B cell (primary cell): ENCODE results near the gene TF. TPM values are rescaled to one million over a fixed set of nuclear protein-coding genes. Genes with fewer than 3 reads are reported as not detected.

Experiments
- ATAC-seq: fragments of 200-7000 bp; cut with Tn5 transposase; one replicate; pipeline ENCODE4 v1.10.0; 2021; ENCODE audit warnings: low read depth, mild to moderate bottlenecking, moderate number of reproducible peaks, moderate library complexity
- CTCF ChIA-PET: fragments of 350-600 bp; sonication (Branson Sonifier 250); formaldehyde crosslinking; loops from one replicate; lab custom pipeline; 2021; ENCODE audit warnings: antibody characterized with exemption, inconsistent platforms; lab: Charles Lee
- POLR2A ChIA-PET: fragments of 350-600 bp; sonication (Branson Sonifier 250); formaldehyde crosslinking; loops from one replicate; lab custom pipeline; 2021; ENCODE audit warnings: antibody characterized with exemption; lab: Charles Lee
- DNase-seq: peaks from one replicate; pipeline ENCODE4 v3.0.0; 2013
- H2AFZ ChIP-seq: 2 replicates; pipeline ENCODE4 v1.6.1; 2012; ENCODE audit warnings: mild to moderate bottlenecking, low read depth, low read length; ENCODE audit not compliant: insufficient read depth, poor library complexity, severe bottlenecking
- H3K27ac ChIP-seq, 2 donors: 1 replicate in 1 of 2; 2 replicates in 1 of 2; pipeline ENCODE4 v1.5.1; 2012 to 2013; ENCODE audit warnings: low read length in 2 of 2, mild to moderate bottlenecking in 2 of 2, moderate library complexity in 1 of 2
- H3K27me3 ChIP-seq, 4 experiments: fragments of 200-600 bp in 1 of 4; sonication (generic) in 1 of 4; replicated peaks in 1 of 4; 1 replicate in 2 of 4; 2 replicates in 2 of 4; pipeline versions ENCODE4 v1.6.1 to v1.7.0; 2013 to 2016; ENCODE audit warnings: low read length in 3 of 4, mild to moderate bottlenecking in 2 of 4, mixed read lengths in 1 of 4, moderate library complexity in 1 of 4; ENCODE audit not compliant: insufficient read depth in 4 of 4, control insufficient read depth in 3 of 4; ENCODE audit errors: control extremely low read depth in 1 of 4
- H3K36me3 ChIP-seq, 2 experiments: replicated peaks in 1 of 2; 1 replicate in 1 of 2; 2 replicates in 1 of 2; pipeline versions ENCODE4 v1.6.1 to v1.7.1; 2013; ENCODE audit warnings: low read length in 1 of 2; ENCODE audit not compliant: insufficient read depth in 2 of 2, control insufficient read depth in 1 of 2; ENCODE audit errors: control extremely low read depth in 1 of 2, extremely low read depth in 1 of 2
- H3K4me1 ChIP-seq, 2 donors: fragments of 200-600 bp in 1 of 2; sonication (generic) in 1 of 2; 1 replicate in 1 of 2; 2 replicates in 1 of 2; pipeline versions ENCODE4 v1.5.1 to v1.6.1; 2013 to 2017; ENCODE audit warnings: low read length in 2 of 2; ENCODE audit not compliant: control insufficient read depth in 2 of 2, insufficient read depth in 2 of 2
- H3K4me2 ChIP-seq: replicated peaks from 2 replicates; pipeline ENCODE3; 2012; ENCODE audit warnings: mild to moderate bottlenecking, low read depth, low read length; ENCODE audit not compliant: poor library complexity, severe bottlenecking
- H3K4me3 ChIP-seq, 5 experiments: fragments of 200-600 bp in 1 of 5; sonication (generic) in 1 of 5; 1 replicate in 3 of 5; 2 replicates in 2 of 5; pipeline versions ENCODE4 v1.5.1 to v1.7.0; 2011 to 2016; ENCODE audit warnings: low read length in 4 of 5, mild to moderate bottlenecking in 4 of 5, low read depth in 2 of 5, control low read depth in 1 of 5, moderate library complexity in 1 of 5; ENCODE audit not compliant: insufficient read depth in 1 of 5; ENCODE audit errors: control extremely low read depth in 1 of 5, extremely low read depth in 1 of 5
- H3K79me2 ChIP-seq: fragments of 200-600 bp; sonication (generic); one replicate; pipeline ENCODE4 v1.6.0; 2016; ENCODE audit warnings: low read length; ENCODE audit not compliant: control insufficient read depth, insufficient read depth
- H3K9ac ChIP-seq: fragments of 200-600 bp; sonication (generic); 2 replicates; pipeline ENCODE4 v1.6.1; 2017; ENCODE audit warnings: mild to moderate bottlenecking, low read length, moderate library complexity
- H3K9me3 ChIP-seq, 3 donors: one replicate each; pipeline versions ENCODE4 v1.6.1 to v1.7.1; 2013; ENCODE audit warnings: low read length in 2 of 3; ENCODE audit not compliant: control insufficient read depth in 2 of 3, insufficient read depth in 1 of 3; ENCODE audit errors: control extremely low read depth in 1 of 3
- H4K20me1 ChIP-seq: 2 replicates; pipeline ENCODE4 v1.6.0; 2012; ENCODE audit warnings: mild to moderate bottlenecking, low read length; ENCODE audit not compliant: insufficient read depth, control insufficient read depth, poor library complexity, severe bottlenecking
- H3K27ac Mint-ChIP-seq: one replicate; pipeline ENCODE4 v1.8.0; 2021; ENCODE audit warnings: mixed read lengths
- H3K27me3 Mint-ChIP-seq: one replicate; pipeline ENCODE4 v1.8.0; 2021; ENCODE audit warnings: mixed read lengths
- H3K4me1 Mint-ChIP-seq: one replicate; pipeline ENCODE4 v1.8.0; 2021; ENCODE audit warnings: mixed read lengths
- H3K4me3 Mint-ChIP-seq: one replicate; pipeline ENCODE4 v1.8.0; 2021; ENCODE audit warnings: mixed read lengths
- H3K9me3 Mint-ChIP-seq: one replicate; pipeline ENCODE4 v1.8.0; 2022; ENCODE audit warnings: mixed read lengths; ENCODE audit not compliant: insufficient read depth
- CTCF ChIP-seq: fragments of 200-600 bp; IDR thresholded peaks from one replicate; pipeline ENCODE4 v1.8.0; 2022; ENCODE audit warnings: antibody characterized with exemption, mild to moderate bottlenecking
- EZH2 ChIP-seq: IDR thresholded peaks from 2 replicates; pipeline ENCODE4 v1.6.1; 2012; ENCODE audit warnings: borderline replicate concordance, low read depth, mild to moderate bottlenecking, moderate library complexity, low read length; ENCODE audit not compliant: insufficient read depth, poor library complexity, severe bottlenecking
- WGBS: methylation state at CpG from one replicate; pipeline ENCODE4 v1.1.5; 2013; ENCODE audit warnings: missing lambda C conversion rate; ENCODE audit not compliant: insufficient coverage; 5-methylcytosine and 5-hydroxymethylcytosine counted together
- intact Hi-C: fragments of 100-400 bp; cut with micrococcal nuclease; formaldehyde crosslinking; loops from one replicate; pipeline ENCODE4 v1.10.0; 2022
- polyA plus RNA-seq: library from polyadenylated mRNA; depleted of rRNA; stranded (reverse); fragments of >200 nt; gene quantifications from 2 replicates; pipeline ENCODE4 v1.2.3, GENCODE V29; 2012
- total RNA-seq, 2 donors: library from RNA; stranded (reverse); fragments of 120-200 nt in 1 of 2; gene quantifications; 1 replicate in 1 of 2; 2 replicates in 1 of 2; pipeline versions ENCODE4 v1.2.3 to v1.2.4, GENCODE V29; 2013 to 2022

The TF gene
- total and polyA plus RNA-seq, 2 donors (not counting 1 experiment from before 2014, with no cell fraction given) = 0.27 to 0.37 TPM

GRCh38 chr3:133805702-133806475, 59.7 kb downstream of the TF start, which contains the start of gene SRPRB:
TSS of gene SRPRB (plus strand) at chr3:133805815. CDS start at chr3:133805849, 34 bp downstream.
- Histone ChIP-seq H3K79me2 (peaks cover 34% of the 10 kb centered on the region), H3K36me3 (peaks cover 1 to 17% of the 10 kb centered on the region in 2 experiments), H3K27ac (peak within 1 kb of the TSS; percentile 75 to 80), H3K4me2 (peak within 1 kb of the TSS; percentile 80), H3K4me3 (peak within 1 kb of the TSS; percentile 56 to 95 (median 87)), H3K9ac (peak within 1 kb of the TSS; percentile 84), H3K27me3 (no peaks in the 10 kb centered on the region), H4K20me1 (no peaks in the 10 kb centered on the region), H2AFZ (peak within 1 kb of the TSS; percentile 98), H3K9me3 (no peaks in the 10 kb centered on the region), H3K4me1 (peaks cover 11 to 13% of the 10 kb centered on the region in 2 donors)
- TF ChIP-seq CTCF (no peak), EZH2 (no peak)
- H3K4me3 Mint-ChIP-seq = peak within 1 kb of the TSS; percentile 99
- DNase-seq = peak; percentile 95
- ChIA-PET POLR2A (no interaction called here), CTCF (interaction anchor here (0.7 to 3.2 kb wide), 5 partner anchors 9 to 1079 kb away, joined by 3 to 12 read pairs (median 3); no protein-coding TSS in a partner anchor)
- WGBS = under 1% methylated on average over 46 of the region's 53 CpGs
- H3K9me3 Mint-ChIP-seq = no peaks in the 10 kb centered on the region
- peak; percentile 98 for ATAC-seq
- intact Hi-C loops = loop anchor here (1.0 to 10.0 kb wide), 7 partner anchors 144 to 1389 kb away; partner anchors contain the start of genes ANAPC13, CDV3, CEP63 and DNAJC13
- peaks cover 18% of the 10 kb centered on the region for H3K4me1 Mint-ChIP-seq
- H3K27ac Mint-ChIP-seq = peak within 1 kb of the TSS; percentile 94
- H3K27me3 Mint-ChIP-seq = no peaks in the 10 kb centered on the region

GRCh38 chr3:133812872-133813271, 66.7 kb downstream of the TF start:
- Histone ChIP-seq H3K36me3 (peaks cover 6 to 66% of the 10 kb centered on the region in 2 experiments), H3K9me3 (no peaks in the 10 kb centered on the region), H3K9ac (no peak overlapping the region), H3K4me2 (no peak overlapping the region), H3K4me1 (no peaks in the 10 kb centered on the region), H4K20me1 (no peaks in the 10 kb centered on the region), H3K4me3 (no peak overlapping the region), H3K27me3 (no peaks in the 10 kb centered on the region), H3K27ac (no peak overlapping the region), H2AFZ (no peak overlapping the region), H3K79me2 (peaks cover 20% of the 10 kb centered on the region)
- intact Hi-C loops = loop anchor here (10.0 kb wide), 1 partner anchor 388 kb away; no protein-coding TSS in a partner anchor
- Mint-ChIP-seq H3K4me3 (no peak overlapping the region), H3K27ac (no peak overlapping the region), H3K9me3 (no peaks in the 10 kb centered on the region), H3K27me3 (no peaks in the 10 kb centered on the region), H3K4me1 (no peaks in the 10 kb centered on the region)
- CTCF ChIA-PET = no interaction called here
- TF ChIP-seq EZH2 = no peak
- TF ChIP-seq CTCF = no peak
- ATAC-seq (no peak), DNase-seq (no peak)
- POLR2A ChIA-PET = no interaction called here
- 80% methylated on average over 1 of the region's 1 CpG for WGBS
